Neuronal stem cell (in vitro differentiated cells): ENCODE results near the gene NPC2.
A peak's percentile ranks its signal among the peaks of the same experiment; 100 is the strongest.

ENCODE experiments used
- DNase-seq: peaks from one replicate; pipeline ENCODE4 v3.0.0-alpha.2; 2013; ENCODE audit warnings: low spot score
- H2AFZ ChIP-seq: one replicate; pipeline ENCODE4 v1.6.1; 2013; ENCODE audit warnings: mild to moderate bottlenecking, low read length, inconsistent platforms
- H2AK5ac ChIP-seq: 2 replicates; pipeline ENCODE4 v1.6.1; 2013; ENCODE audit warnings: low read depth, mild to moderate bottlenecking, inconsistent platforms, low read length, moderate library complexity, mixed read lengths
- H2BK120ac ChIP-seq: 2 replicates; pipeline ENCODE4 v1.6.1; 2013; ENCODE audit warnings: low read depth, mild to moderate bottlenecking, inconsistent platforms, low read length, moderate library complexity, mixed read lengths
- H2BK12ac ChIP-seq: one replicate; pipeline ENCODE4 v1.6.1; 2013; ENCODE audit warnings: low read length, inconsistent platforms
- H2BK15ac ChIP-seq: 2 replicates; pipeline ENCODE4 v1.6.1; 2013; ENCODE audit warnings: mild to moderate bottlenecking, low read length, inconsistent platforms, mixed read lengths
- H2BK5ac ChIP-seq: one replicate; pipeline ENCODE4 v1.6.1; 2013; ENCODE audit warnings: inconsistent platforms, mild to moderate bottlenecking, low read length, moderate library complexity
- H3K14ac ChIP-seq: one replicate; pipeline ENCODE4 v1.6.1; 2013; ENCODE audit warnings: low read length, inconsistent platforms
- H3K18ac ChIP-seq: 2 replicates; pipeline ENCODE4 v1.6.1; 2013; ENCODE audit warnings: low read length, inconsistent platforms
- H3K23ac ChIP-seq: 2 replicates; pipeline ENCODE4 v1.6.1; 2013; ENCODE audit warnings: low read depth, mild to moderate bottlenecking, mixed read lengths, low read length, inconsistent platforms; ENCODE audit not compliant: poor library complexity
- H3K27ac ChIP-seq: replicated peaks from 3 replicates; pipeline ENCODE4 v1.5.1; 2013; ENCODE audit warnings: low read length, inconsistent platforms
- H3K27me3 ChIP-seq, 3 experiments: 2 replicates each; pipeline ENCODE4 v1.6.1; 2013; ENCODE audit warnings: low read length in 3 of 3, mild to moderate bottlenecking in 2 of 3, inconsistent platforms in 1 of 3, low read depth in 1 of 3, mixed read lengths in 1 of 3, moderate library complexity in 1 of 3; ENCODE audit not compliant: control insufficient read depth in 3 of 3, insufficient read depth in 3 of 3
- H3K36me3 ChIP-seq, 2 donors: replicated peaks in 1 of 2; 2 replicates each; pipeline ENCODE4 v1.6.1; 2013; ENCODE audit warnings: low read length in 2 of 2; ENCODE audit not compliant: control insufficient read depth in 2 of 2, insufficient read depth in 2 of 2
- H3K4ac ChIP-seq: 2 replicates; pipeline ENCODE4 v1.6.1; 2013; ENCODE audit warnings: inconsistent platforms, mild to moderate bottlenecking, low read length, moderate library complexity
- H3K4me1 ChIP-seq, 2 donors: 1 replicate in 1 of 2; 2 replicates in 1 of 2; pipeline ENCODE4 v1.6.1; 2013; ENCODE audit warnings: low read length in 2 of 2, low read depth in 1 of 2; ENCODE audit not compliant: control insufficient read depth in 2 of 2, insufficient read depth in 1 of 2
- H3K4me2 ChIP-seq: one replicate; pipeline ENCODE4 v1.6.1; 2013; ENCODE audit warnings: mild to moderate bottlenecking, low read length, inconsistent platforms; ENCODE audit not compliant: insufficient read depth, poor library complexity, severe bottlenecking
- H3K4me3 ChIP-seq, 2 donors: 2 replicates each; pipeline ENCODE4 v1.5.1; 2013; ENCODE audit warnings: low read length in 2 of 2, mild to moderate bottlenecking in 2 of 2, inconsistent platforms in 1 of 2, moderate library complexity in 1 of 2
- H3K79me1 ChIP-seq: one replicate; pipeline ENCODE4 v1.6.1; 2013; ENCODE audit warnings: low read depth, mild to moderate bottlenecking, inconsistent platforms, low read length, moderate library complexity
- H3K9ac ChIP-seq: one replicate; pipeline ENCODE4 v1.6.1; 2013; ENCODE audit warnings: mild to moderate bottlenecking, low read depth, low read length, inconsistent platforms; ENCODE audit not compliant: poor library complexity
- H3K9me3 ChIP-seq, 2 donors: replicated peaks in 1 of 2; 2 replicates each; pipeline versions ENCODE3 to v1.6.1; 2013; ENCODE audit warnings: low read length in 2 of 2, mild to moderate bottlenecking in 2 of 2, inconsistent platforms in 1 of 2, low read depth in 1 of 2, mixed read lengths in 1 of 2, moderate library complexity in 1 of 2; ENCODE audit not compliant: control insufficient read depth in 2 of 2, insufficient read depth in 1 of 2
- H4K8ac ChIP-seq: one replicate; pipeline ENCODE4 v1.6.1; 2013; ENCODE audit warnings: low read depth, mild to moderate bottlenecking, inconsistent platforms, low read length, moderate library complexity
- H4K91ac ChIP-seq: one replicate; pipeline ENCODE4 v1.6.1; 2013; ENCODE audit warnings: low read length, low read depth, mild to moderate bottlenecking, inconsistent platforms; ENCODE audit not compliant: poor library complexity
- WGBS, 2 donors: extraction: QIAGEN DNeasy Blood & Tissue Kit; methylation state at CpG; one replicate each; pipeline ENCODE4 v1.1.7; 2013; ENCODE audit warnings: missing lambda C conversion rate in 2 of 2, mixed read lengths in 1 of 2; ENCODE audit not compliant: insufficient read length in 2 of 2, insufficient replicate concordance in 1 of 2; ENCODE audit errors: extremely low coverage in 2 of 2; 5-methylcytosine and 5-hydroxymethylcytosine counted together

The NPC2 gene

GRCh38 chr14:74441113-74441512, 52.0 kb downstream of the NPC2 start:
- H3K4me2 ChIP-seq: no peak overlapping the region
- H3K27me3 ChIP-seq: peaks cover 0 to 7% (median 0%) of the 10 kb centered on the region in 3 experiments
- no peak overlapping the region for H3K4ac ChIP-seq
- no peak overlapping the region for H3K27ac ChIP-seq
- H3K23ac ChIP-seq: no peak overlapping the region
- H2BK120ac ChIP-seq: no peak overlapping the region
- DNase-seq: no peak
- no peak overlapping the region for H2AFZ ChIP-seq
- no peak overlapping the region for H3K14ac ChIP-seq
- no peak overlapping the region for H2BK15ac ChIP-seq
- no peak overlapping the region for H3K9ac ChIP-seq
- WGBS, 2 donors: no CpG with 5 or more reads among the region's 3 CpGs
- H3K4me3 ChIP-seq: no peak overlapping the region
- H3K79me1 ChIP-seq: no peaks in the 10 kb centered on the region
- H2BK12ac ChIP-seq: no peak overlapping the region
- H3K9me3 ChIP-seq: no peaks in the 10 kb centered on the region
- no peak overlapping the region for H3K18ac ChIP-seq
- no peak overlapping the region for H4K8ac ChIP-seq
- no peak overlapping the region for H4K91ac ChIP-seq
- H3K4me1 ChIP-seq: peaks cover 0 to 7% of the 10 kb centered on the region in 2 donors
- no peak overlapping the region for H2AK5ac ChIP-seq
- no peak overlapping the region for H2BK5ac ChIP-seq
- H3K36me3 ChIP-seq: no peaks in the 10 kb centered on the region

DNA sequence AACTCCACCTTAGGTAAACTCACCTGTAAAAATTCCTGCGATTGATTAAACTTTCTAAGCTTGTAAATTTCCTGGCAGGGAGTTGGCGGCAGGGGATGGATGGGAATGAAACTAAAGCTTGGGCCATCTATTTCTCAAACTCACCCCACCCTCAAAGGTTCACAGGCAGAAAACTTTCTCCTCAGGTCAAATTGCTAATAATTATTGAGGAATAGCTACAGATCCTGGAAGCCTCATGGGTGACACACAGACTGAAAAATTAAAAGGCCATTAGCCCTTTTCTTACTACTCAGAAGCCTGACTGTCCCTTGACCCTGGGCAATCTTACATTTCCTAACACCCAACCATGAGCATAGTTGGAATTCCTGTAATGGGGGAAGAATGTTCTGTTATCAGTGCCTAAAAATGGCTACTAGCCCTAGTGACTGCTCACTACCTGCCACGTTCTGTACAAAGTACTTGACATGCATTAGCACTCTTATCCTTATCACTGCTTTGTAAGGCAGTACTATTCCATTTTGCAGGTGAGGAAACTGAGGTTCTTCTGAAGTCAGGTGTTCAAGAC, 54.7 kb downstream of the NPC2 start:
- Histone ChIP-seq H3K9ac (no peak overlapping the region), H3K23ac (no peak overlapping the region), H3K4me3 (no peak overlapping the region), H4K91ac (no peak overlapping the region), H3K14ac (no peak overlapping the region), H4K8ac (no peak overlapping the region), H3K36me3 (no peaks in the 10 kb centered on the region), H2AFZ (no peak overlapping the region), H2BK120ac (no peak overlapping the region), H3K9me3 (no peaks in the 10 kb centered on the region), H3K4ac (no peak overlapping the region), H2BK12ac (no peak overlapping the region), H2AK5ac (no peak overlapping the region), H3K79me1 (no peaks in the 10 kb centered on the region), H2BK15ac (no peak overlapping the region), H3K18ac (no peak overlapping the region), H3K4me1 (peaks cover 0 to 11% of the 10 kb centered on the region in 2 donors), H3K4me2 (no peak overlapping the region), H2BK5ac (no peak overlapping the region), H3K27ac (no peak overlapping the region), H3K27me3 (peaks cover 0 to 14% (median 0%) of the 10 kb centered on the region in 3 experiments)
- WGBS, 2 donors: no CpG with 5 or more reads among the region's 3 CpGs
- no peak for DNase-seq

DNA sequence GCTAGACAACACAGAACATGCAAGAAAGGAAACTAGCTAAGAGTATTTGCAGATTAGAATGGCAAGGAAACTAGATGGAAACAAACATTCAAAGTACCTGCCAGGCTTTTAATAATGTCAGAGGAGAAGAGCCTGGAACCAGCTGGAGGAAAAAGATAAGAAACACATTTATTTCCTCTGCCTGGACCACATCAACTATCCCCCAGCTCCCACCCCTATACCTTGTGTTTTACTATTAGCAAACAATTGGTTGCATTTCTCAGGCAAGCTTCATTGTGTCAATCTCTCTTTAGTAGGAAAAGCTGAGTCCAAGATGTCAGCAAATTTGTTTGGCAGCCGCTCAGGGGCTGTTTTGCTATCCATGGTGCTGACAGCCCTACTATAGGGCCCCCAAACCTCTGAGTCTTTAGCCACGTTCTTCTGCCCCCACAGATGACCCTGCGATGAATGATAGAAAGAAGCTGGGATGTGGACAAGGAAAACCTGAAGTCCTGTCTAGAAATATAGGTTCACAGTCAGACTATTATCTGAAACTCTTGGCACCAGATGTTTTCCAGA, 55.5 kb downstream of the NPC2 start:
- no peak overlapping the region for H3K18ac ChIP-seq
- no peak overlapping the region for H2BK120ac ChIP-seq
- no peaks in the 10 kb centered on the region for H3K36me3 ChIP-seq
- H3K9ac ChIP-seq: no peak overlapping the region
- H2AK5ac ChIP-seq: no peak overlapping the region
- H3K4me1 ChIP-seq: peaks cover 0 to 9% of the 10 kb centered on the region in 2 donors
- no peak overlapping the region for H2BK5ac ChIP-seq
- no peak overlapping the region for H2BK12ac ChIP-seq
- no peak for DNase-seq
- no CpG with 5 or more reads among the region's 3 CpGs for WGBS, 2 donors
- H3K14ac ChIP-seq: no peak overlapping the region
- no peak overlapping the region for H3K23ac ChIP-seq
- no peak overlapping the region for H3K4me2 ChIP-seq
- no peak overlapping the region for H2AFZ ChIP-seq
- no peak overlapping the region for H3K27ac ChIP-seq
- no peaks in the 10 kb centered on the region for H3K9me3 ChIP-seq
- H3K27me3 ChIP-seq: peaks cover 0 to 14% (median 0%) of the 10 kb centered on the region in 3 experiments
- no peaks in the 10 kb centered on the region for H3K79me1 ChIP-seq
- H4K8ac ChIP-seq: no peak overlapping the region
- H3K4me3 ChIP-seq: no peak overlapping the region
- H4K91ac ChIP-seq: no peak overlapping the region
- H2BK15ac ChIP-seq: no peak overlapping the region
- no peak overlapping the region for H3K4ac ChIP-seq

DNA sequence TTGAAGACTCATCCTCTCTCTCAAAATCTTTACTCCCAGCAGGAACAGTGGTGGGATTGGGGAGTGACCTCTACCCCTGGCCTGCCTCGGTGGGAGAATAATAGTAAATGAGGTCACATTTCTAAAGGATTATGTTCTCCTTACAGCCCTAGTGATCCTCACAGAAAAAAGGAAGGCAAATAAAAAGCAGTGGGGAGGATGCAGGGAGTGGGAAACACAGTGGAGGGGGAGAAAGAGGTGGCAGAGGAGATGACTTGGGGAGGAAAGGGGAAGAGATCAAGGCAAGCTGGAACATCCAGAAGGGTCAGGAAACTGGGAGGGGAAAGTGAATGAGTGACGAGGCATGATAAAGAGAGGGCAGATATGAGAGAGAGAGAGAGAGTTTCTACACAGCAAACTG, 58.8 kb downstream of the NPC2 start:
- peaks cover 0 to 18% of the 10 kb centered on the region in 2 donors for H3K4me1 ChIP-seq
- H3K79me1 ChIP-seq: no peaks in the 10 kb centered on the region
- no peak overlapping the region for H3K4ac ChIP-seq
- H2AK5ac ChIP-seq: no peak overlapping the region
- H3K4me2 ChIP-seq: no peak overlapping the region
- no peak overlapping the region for H4K91ac ChIP-seq
- no peak overlapping the region for H3K4me3 ChIP-seq
- no peaks in the 10 kb centered on the region for H3K9me3 ChIP-seq
- no peak overlapping the region for H2BK5ac ChIP-seq
- H2BK12ac ChIP-seq: no peak overlapping the region
- H2BK15ac ChIP-seq: no peak overlapping the region
- H3K9ac ChIP-seq: no peak overlapping the region
- DNase-seq: no peak
- peaks cover 0 to 32% (median 0%) of the 10 kb centered on the region in 3 experiments for H3K27me3 ChIP-seq
- no peak overlapping the region for H4K8ac ChIP-seq
- peak overlapping the region; percentile 34 for H3K27ac ChIP-seq
- no peak overlapping the region for H3K23ac ChIP-seq
- H3K18ac ChIP-seq: no peak overlapping the region
- no CpG with 5 or more reads among the region's 2 CpGs for WGBS, 2 donors
- H3K36me3 ChIP-seq: no peaks in the 10 kb centered on the region
- H3K14ac ChIP-seq: no peak overlapping the region
- no peak overlapping the region for H2AFZ ChIP-seq
- H2BK120ac ChIP-seq: no peak overlapping the region
